Measurements from ENCODE around the gene LARP1.

LARP1 gene

GRCh38 chr5:154721481-154722058 lies 33.6 kb upstream of the LARP1 start:
- no peaks in the 10 kb centered on the region for H3K27me3 ChIP-seq (ENCODE audit: control insufficient read depth, insufficient read depth, low read length)
- no peak overlapping the region for H3K4me3 ChIP-seq (ENCODE audit: low read depth, low read length)
- no peaks in the 10 kb centered on the region for H3K4me1 ChIP-seq
- TF ChIP-seq CTCF (IDR thresholded peaks at IDR 0.05) = no peak
- H3K4me2 ChIP-seq (ENCODE audit: low read length) = no peak overlapping the region
- H2AFZ ChIP-seq = no peak overlapping the region
- H3K9ac ChIP-seq = no peak overlapping the region
- no peaks in the 10 kb centered on the region for H3K9me3 ChIP-seq (ENCODE audit: control insufficient read depth, low read length)
- H3K79me2 ChIP-seq = peaks cover 15% of the 10 kb centered on the region
- H3K36me3 ChIP-seq (ENCODE audit: control insufficient read depth, insufficient read depth, low read length) = no peaks in the 10 kb centered on the region
- no peak overlapping the region for H3K27ac ChIP-seq

GRCh38 chr5:154722097-154722496 lies 33.1 kb upstream of the LARP1 start:
- Histone ChIP-seq H2AFZ (no peak overlapping the region), H3K9ac (no peak overlapping the region), H3K9me3 (ENCODE audit: control insufficient read depth, low read length) (no peaks in the 10 kb centered on the region), H3K36me3 (ENCODE audit: control insufficient read depth, insufficient read depth, low read length) (no peaks in the 10 kb centered on the region), H3K4me2 (ENCODE audit: low read length) (no peak overlapping the region), H3K27me3 (ENCODE audit: control insufficient read depth, insufficient read depth, low read length) (no peaks in the 10 kb centered on the region), H3K79me2 (peaks cover 15% of the 10 kb centered on the region), H3K4me3 (ENCODE audit: low read depth, low read length) (no peak overlapping the region), H3K4me1 (no peaks in the 10 kb centered on the region), H3K27ac (no peak overlapping the region)
- no peak for TF ChIP-seq CTCF (IDR thresholded peaks at IDR 0.05)

GRCh38 chr5:154722936-154723335 lies 32.2 kb upstream of the LARP1 start:
- H2AFZ ChIP-seq = no peak overlapping the region
- no peak overlapping the region for H3K9ac ChIP-seq
- no peak overlapping the region for H3K4me2 ChIP-seq (ENCODE audit: low read length)
- H3K36me3 ChIP-seq (ENCODE audit: control insufficient read depth, insufficient read depth, low read length) = no peaks in the 10 kb centered on the region
- H3K9me3 ChIP-seq (ENCODE audit: control insufficient read depth, low read length) = no peaks in the 10 kb centered on the region
- peaks cover 15% of the 10 kb centered on the region for H3K79me2 ChIP-seq
- no peak overlapping the region for H3K4me3 ChIP-seq (ENCODE audit: low read depth, low read length)
- no peaks in the 10 kb centered on the region for H3K4me1 ChIP-seq
- H3K27me3 ChIP-seq (ENCODE audit: control insufficient read depth, insufficient read depth, low read length) = no peaks in the 10 kb centered on the region
- TF ChIP-seq CTCF (IDR thresholded peaks at IDR 0.05) = no peak
- no peak overlapping the region for H3K27ac ChIP-seq

- Histone ChIP-seq H3K79me2 (peaks cover 8% of the 10 kb centered on the region), H3K4me2 (ENCODE audit: low read length) (no peak overlapping the region), H3K36me3 (ENCODE audit: control insufficient read depth, insufficient read depth, low read length) (no peaks in the 10 kb centered on the region), H3K27ac (no peak overlapping the region), H3K27me3 (ENCODE audit: control insufficient read depth, insufficient read depth, low read length) (no peaks in the 10 kb centered on the region), H3K4me3 (ENCODE audit: low read depth, low read length) (no peak overlapping the region), H3K9me3 (ENCODE audit: control insufficient read depth, low read length) (no peaks in the 10 kb centered on the region), H3K9ac (no peak overlapping the region), H3K4me1 (no peaks in the 10 kb centered on the region), H2AFZ (no peak overlapping the region)
- TF ChIP-seq CTCF (IDR thresholded peaks at IDR 0.05) = no peak
These were observed 31.3 kb upstream of the LARP1 start for GRCh38 chr5:154723740-154724505.

- Histone ChIP-seq H3K9me3 (ENCODE audit: control insufficient read depth, low read length) (no peaks in the 10 kb centered on the region), H3K27me3 (ENCODE audit: control insufficient read depth, insufficient read depth, low read length) (no peaks in the 10 kb centered on the region), H3K4me2 (ENCODE audit: low read length) (no peak overlapping the region), H2AFZ (no peak overlapping the region), H3K4me3 (ENCODE audit: low read depth, low read length) (no peak overlapping the region), H3K9ac (no peak overlapping the region), H3K36me3 (ENCODE audit: control insufficient read depth, insufficient read depth, low read length) (no peaks in the 10 kb centered on the region), H3K4me1 (no peaks in the 10 kb centered on the region), H3K27ac (no peak overlapping the region), H3K79me2 (peaks cover 4% of the 10 kb centered on the region)
- no peak for TF ChIP-seq CTCF (IDR thresholded peaks at IDR 0.05)
These were observed 27.8 kb upstream of the LARP1 start for GRCh38 chr5:154727361-154727760.

All from parathyroid adenoma (tissue), 2 donors.